K562 (cell line): ENCODE results near the gene ANK3. TPM values are rescaled to one million over a fixed set of nuclear protein-coding genes. Genes with fewer than 3 reads are reported as not detected.
A peak's percentile ranks its signal among the peaks of the same experiment; 100 is the strongest.

Experiments
- ATAC-seq: fragments of 200-7000 bp; cut with Tn5 transposase; 3 replicates; pipeline ENCODE4 v1.9.1; 2020; ENCODE audit warnings: moderate library complexity
- BruUV-seq: library from RNA; stranded (reverse); fragments of 400-500 nt; replicated peaks from 2 replicates; lab custom pipeline; 2021; lab: Mats Ljungman, UMichigan
- CTCF ChIA-PET: fragments of 300-600 bp; formaldehyde crosslinking; extraction: SDS; loops from one replicate; lab custom pipeline; 2021; ENCODE audit warnings: low intra/inter-chr PET ratio; lab: Yijun Ruan, JAX
- POLR2A ChIA-PET: fragments of 300-600, 350-650 bp; sonication (Branson Sonifier 250); formaldehyde crosslinking; extraction: SDS; loops from one replicate; lab custom pipeline; 2021; ENCODE audit warnings: antibody characterized with exemption, inconsistent platforms; lab: Yijun Ruan, JAX
- DNase-seq, 4 experiments: peaks; one replicate each; pipeline versions ENCODE4 v3.0.0 to v3.0.0-alpha.2; 2011 to 2018; ENCODE audit warnings: low spot score in 3 of 4, mixed read lengths in 3 of 4; ENCODE audit errors: extremely low read depth in 1 of 4
- FAIRE-seq: peaks from 2 replicates; lab custom pipeline; 2011; peaks lifted over from hg19 to GRCh38; lab: Jason Lieb, UNC
- H2AFZ ChIP-seq: 2 replicates; pipeline ENCODE4 v1.6.0; 2011; ENCODE audit warnings: low read depth, low read length, control low read depth, inconsistent platforms
- H3K27ac ChIP-seq: fragments of 200-600 bp; 3 replicates; pipeline ENCODE4 v1.8.0; 2011; ENCODE audit warnings: low read depth, mild to moderate bottlenecking, control low read depth, inconsistent platforms, low read length, moderate library complexity, mixed read lengths; ENCODE audit errors: extremely low read depth
- H3K27me3 ChIP-seq, 2 experiments: fragments of 300-600 bp in 1 of 2; 2 replicates in 1 of 2; 3 replicates in 1 of 2; pipeline versions ENCODE4 v1.6.0 to v1.8.0; 2011; ENCODE audit warnings: inconsistent platforms in 2 of 2, low read length in 2 of 2, mild to moderate bottlenecking in 1 of 2, mixed read lengths in 1 of 2, moderate library complexity in 1 of 2; ENCODE audit not compliant: control insufficient read depth in 2 of 2, insufficient read depth in 2 of 2
- H3K36me3 ChIP-seq: fragments of 300-600 bp; 3 replicates; pipeline ENCODE4 v1.8.0; 2011; ENCODE audit warnings: mild to moderate bottlenecking, low read length, inconsistent platforms; ENCODE audit not compliant: control insufficient read depth, insufficient read depth
- H3K4me1 ChIP-seq, 2 experiments: fragments of 200-600 bp in 1 of 2; replicated peaks in 1 of 2; 2 replicates in 1 of 2; 3 replicates in 1 of 2; pipeline versions ENCODE4 v1.5.1 to v1.8.0; 2011; ENCODE audit warnings: inconsistent platforms in 2 of 2, low read length in 2 of 2, mild to moderate bottlenecking in 1 of 2, mixed read lengths in 1 of 2, moderate library complexity in 1 of 2; ENCODE audit not compliant: control insufficient read depth in 2 of 2, insufficient read depth in 2 of 2
- H3K4me2 ChIP-seq: 2 replicates; pipeline ENCODE4 v1.6.1; 2011; ENCODE audit warnings: low read length, control low read depth, inconsistent platforms, mixed read lengths; ENCODE audit not compliant: insufficient read depth
- H3K4me3 ChIP-seq: fragments of 200-600 bp; sonication (generic), shearing (Covaris generic); 2 replicates; pipeline ENCODE4 v1.5.1; 2016; ENCODE audit warnings: control low read depth, inconsistent platforms
- H3K79me2 ChIP-seq: fragments of 200-600 bp; 3 replicates; pipeline ENCODE4 v1.8.0; 2011; ENCODE audit warnings: low read length, inconsistent platforms; ENCODE audit not compliant: control insufficient read depth, insufficient read depth
- H3K9ac ChIP-seq, 2 experiments: 2 replicates each; pipeline versions ENCODE4 v1.6.0 to v1.6.1; 2011; ENCODE audit warnings: low read depth in 2 of 2, low read length in 2 of 2, control low read depth in 1 of 2, inconsistent platforms in 1 of 2, mild to moderate bottlenecking in 1 of 2, mixed read lengths in 1 of 2; ENCODE audit not compliant: insufficient read depth in 1 of 2
- H3K9me1 ChIP-seq: one replicate; pipeline ENCODE4 v1.6.0; 2011; ENCODE audit warnings: inconsistent platforms, mild to moderate bottlenecking, low read length, moderate library complexity; ENCODE audit not compliant: control insufficient read depth, insufficient read depth
- H3K9me3 ChIP-seq: replicated peaks from 2 replicates; pipeline ENCODE4 v1.5.1; 2011; ENCODE audit warnings: low read depth, low read length, inconsistent platforms; ENCODE audit not compliant: control insufficient read depth, insufficient read depth
- H4K20me1 ChIP-seq: replicated peaks from 2 replicates; pipeline ENCODE4 v1.6.1; 2011; ENCODE audit warnings: low read length, inconsistent platforms, mixed read lengths; ENCODE audit not compliant: control insufficient read depth, insufficient read depth
- ARID2 ChIP-seq: fragments of 450-650 bp; IDR thresholded peaks from 2 replicates; pipeline ENCODE4 v1.6.1; 2017; ENCODE audit warnings: antibody characterized with exemption, mild to moderate bottlenecking
- DLX4 ChIP-seq: fragments of 250-450 bp; sonication (Bioruptor Pico); IDR thresholded peaks from 2 replicates; pipeline ENCODE4 v1.6.1; 2021; ENCODE audit warnings: mild to moderate bottlenecking
- ETS1 ChIP-seq: conservative IDR thresholded peaks from 2 replicates; pipeline ENCODE4 v1.6.1; 2011; ENCODE audit warnings: low read depth, mild to moderate bottlenecking, low read length; ENCODE audit not compliant: control insufficient read depth
- NR2C2 ChIP-seq, 2 experiments: fragments of 200-800 bp in 1 of 2; sonication (Bioruptor generic) in 1 of 2; sonication (generic) in 1 of 2; formaldehyde crosslinking in 1 of 2; IDR thresholded peaks; 2 replicates each; pipeline versions ENCODE4 v1.6.1 to v1.8.0; 2016 to 2022; ENCODE audit warnings: mild to moderate bottlenecking in 1 of 2, missing compliant biosample characterization in 1 of 2, missing genetic modification characterization in 1 of 2, missing genetic modification reagents in 1 of 2
- RBM22 ChIP-seq: fragments of 200-400 bp; formaldehyde crosslinking; IDR thresholded peaks from 2 replicates; pipeline ENCODE4 v1.6.1; 2018; ENCODE audit warnings: low read length, low read depth; ENCODE audit not compliant: poor library complexity, severe bottlenecking
- XRCC3 ChIP-seq: fragments of 450-650 bp; IDR thresholded peaks from 2 replicates; pipeline ENCODE4 v1.6.1; 2017; ENCODE audit warnings: mild to moderate bottlenecking, moderate library complexity
- ZNF175 ChIP-seq: fragments of 200-800 bp; sonication (Bioruptor generic); IDR thresholded peaks from 2 replicates; pipeline ENCODE4 v1.6.1; 2016; ENCODE audit warnings: low read depth, mild to moderate bottlenecking, missing genetic modification characterization, missing compliant biosample characterization
- WGBS: fragments of 100-300 bp; shearing (Covaris generic); methylation state at CpG from one replicate; pipeline ENCODE4 v1.1.6; 2016; ENCODE audit warnings: low coverage, mixed read lengths; ENCODE audit not compliant: insufficient coverage; ENCODE audit errors: missing lambda C conversion rate; 5-methylcytosine and 5-hydroxymethylcytosine counted together
- in situ Hi-C: fragments of 300-500 bp; cut with MboI; formaldehyde crosslinking; loops from 4 replicates; pipeline ENCODE4 v1.15.0; 2018; ENCODE audit warnings: inconsistent platforms, mixed read lengths
- intact Hi-C: fragments of 100-400 bp; cut with micrococcal nuclease; formaldehyde crosslinking; loops from 2 replicates; pipeline ENCODE4 v1.14.2; 2022
- polyA plus RNA-seq, 8 experiments: library from polyadenylated mRNA; depleted of rRNA in 4 of 8; stranded (reverse) in 5 of 8; unstranded in 3 of 8; fragments of >200 nt; fragmentation: Nextera tagmentation in 2 of 8; fragmentation: Illumina TruSeq in 1 of 8; extraction: Ambion mirVana in 2 of 8; extraction: Trizol in 1 of 8; gene quantifications; 2 replicates each; pipeline versions ENCODE4 v1.2.1 to v1.2.3, GENCODE V29; 2011 to 2014; ENCODE audit warnings: inconsistent platforms in 1 of 8, missing spikeins in 1 of 8
- total RNA-seq, 7 experiments: library from RNA; depleted of rRNA in 6 of 7; stranded (reverse); fragments of >200 nt in 6 of 7; fragmentation: Illumina TruSeq in 2 of 7; extraction: Trizol in 2 of 7; gene quantifications; 2 replicates each; pipeline versions ENCODE4 v1.2.1 to v1.2.3, GENCODE V29; 2011 to 2021; ENCODE audit warnings: low replicate concordance in 1 of 7

Gene ANK3
- total and polyA plus RNA-seq, 9 of the 15 experiments (the other 6 are each of a cell fraction or from before 2014, with no cell fraction given), result 10.0 to 32.3 (median 17.9) TPM

- POLR2A ChIA-PET, result interaction anchor here (0.6 to 1.4 kb wide), 2 partner anchors 18 to 66 kb away, joined by 3 read pairs; no protein-coding TSS in a partner anchor
- Histone ChIP-seq H3K9me1 (no peaks in the 10 kb centered on the region), H3K9ac (no peak overlapping the region), H3K79me2 (no peaks in the 10 kb centered on the region), H3K4me2 (no peak overlapping the region), H2AFZ (no peak overlapping the region), H3K27me3 (no peaks in the 10 kb centered on the region), H3K36me3 (no peaks in the 10 kb centered on the region), H3K4me3 (no peak overlapping the region), H3K27ac (no peak overlapping the region), H4K20me1 (no peaks in the 10 kb centered on the region)
- BruUV-seq, result no TSS peak
- FAIRE-seq (no peak), DNase-seq (no peak), ATAC-seq (no peak)
- CTCF ChIA-PET, result no interaction called here
- in situ Hi-C loops, result loop anchor here (25.0 kb wide), 1 partner anchor 791 kb away; no protein-coding TSS in a partner anchor
- no peak for TF ChIP-seq ETS1
- no peak for TF ChIP-seq NR2C2 (CRISPR knock-in tag; IDR thresholded peaks at IDR 0.05)
- 0 out of 2 replicates have a peak, but pooled peaks have one; percentile 5 for TF ChIP-seq NR2C2 (tag; IDR thresholded peaks at IDR 0.05)
- no peak for TF ChIP-seq XRCC3
- 0 out of 2 replicates have a peak, but pooled peaks have one; percentile 6 for TF ChIP-seq ZNF175
- no peak for TF ChIP-seq ARID2
- no peak for TF ChIP-seq DLX4
- TF ChIP-seq RBM22, result no peak
- TF ChIP-seq, all 486 proteins: peak for 2
- Histone ChIP-seq H3K9me3 (no peaks in the 10 kb centered on the region), H3K4me1 (peaks cover 0 to 35% of the 10 kb centered on the region in 2 experiments; a peak in 2 of 5 replicates)
- intact Hi-C loops, result no loop called here
- WGBS, result 39% methylated on average over 3 of the region's 3 CpGs
These were observed 38.2 kb upstream of the ANK3 start for GRCh38 chr10:60427709-60428386.
